Naive thymus-derived CD4-positive, alpha-beta T cell (primary cell): ENCODE results near the gene FSTL5. TPM values are rescaled to one million over a fixed set of nuclear protein-coding genes. Genes with fewer than 3 reads are reported as not detected.
A peak's percentile ranks its signal among the peaks of the same experiment; 100 is the strongest.

Source experiments
- ATAC-seq: fragments of 150-1000 bp; cut with Tn5 transposase; 2 replicates; pipeline ENCODE4 v1.10.0; 2021; ENCODE audit warnings: mild to moderate bottlenecking, moderate library complexity
- CTCF ChIA-PET: fragments of 350-600 bp; sonication (Branson Sonifier 250); formaldehyde crosslinking; loops from one replicate; lab custom pipeline; 2021; ENCODE audit warnings: antibody characterized with exemption; lab: Charles Lee
- POLR2A ChIA-PET: fragments of 350-600 bp; sonication (Branson Sonifier 250); formaldehyde crosslinking; loops from one replicate; lab custom pipeline; 2021; ENCODE audit warnings: antibody characterized with exemption, inconsistent platforms; lab: Charles Lee
- DNase-seq, 9 donors: peaks; one replicate each; pipeline versions ENCODE4 v3.0.0 to v3.0.0-alpha.2; 2020 to 2022; ENCODE audit warnings: mixed read lengths in 1 of 9
- H3K27ac ChIP-seq: one replicate; pipeline ENCODE4 v1.7.0; 2013; ENCODE audit warnings: mild to moderate bottlenecking, low read depth, low read length, moderate library complexity
- H3K27me3 ChIP-seq, 2 donors: one replicate each; pipeline ENCODE4 v1.7.0; 2013; ENCODE audit warnings: low read length in 2 of 2, mild to moderate bottlenecking in 2 of 2, moderate library complexity in 2 of 2; ENCODE audit not compliant: control insufficient read depth in 2 of 2, insufficient read depth in 2 of 2
- H3K36me3 ChIP-seq, 3 experiments: 1 replicate in 2 of 3; 2 replicates in 1 of 3; pipeline ENCODE4 v1.7.0; 2013; ENCODE audit warnings: low read length in 3 of 3, mild to moderate bottlenecking in 3 of 3, moderate library complexity in 1 of 3; ENCODE audit not compliant: insufficient read depth in 3 of 3, control insufficient read depth in 2 of 3
- H3K4me1 ChIP-seq, 2 donors: one replicate each; pipeline ENCODE4 v1.7.0; 2013; ENCODE audit warnings: low read length in 2 of 2, mild to moderate bottlenecking in 2 of 2, moderate library complexity in 1 of 2; ENCODE audit not compliant: control insufficient read depth in 2 of 2, insufficient read depth in 2 of 2
- H3K4me3 ChIP-seq: 2 replicates; pipeline ENCODE4 v1.7.0; 2013; ENCODE audit warnings: mild to moderate bottlenecking, low read length
- H3K9me3 ChIP-seq, 3 experiments: 1 replicate in 2 of 3; 2 replicates in 1 of 3; pipeline ENCODE4 v1.7.0; 2013; ENCODE audit warnings: low read length in 3 of 3; ENCODE audit not compliant: control insufficient read depth in 2 of 3
- H3K27ac Mint-ChIP-seq, 9 donors: one replicate each; pipeline ENCODE4 v1.8.0; 2020 to 2022; ENCODE audit warnings: mixed read lengths in 9 of 9, mild to moderate bottlenecking in 8 of 9, moderate library complexity in 5 of 9, inconsistent platforms in 2 of 9
- H3K27me3 Mint-ChIP-seq, 5 donors: one replicate each; pipeline ENCODE4 v1.8.0; 2021 to 2022; ENCODE audit warnings: mixed read lengths in 5 of 5, mild to moderate bottlenecking in 1 of 5
- H3K36me3 Mint-ChIP-seq, 5 donors: one replicate each; pipeline ENCODE4 v1.8.0; 2020 to 2022; ENCODE audit warnings: mixed read lengths in 5 of 5, mild to moderate bottlenecking in 3 of 5, inconsistent platforms in 1 of 5
- H3K4me1 Mint-ChIP-seq, 7 donors: one replicate each; pipeline ENCODE4 v1.8.0; 2020 to 2022; ENCODE audit warnings: mixed read lengths in 7 of 7, mild to moderate bottlenecking in 3 of 7, inconsistent platforms in 1 of 7
- H3K4me3 Mint-ChIP-seq, 10 donors: one replicate each; pipeline ENCODE4 v1.8.0; 2020 to 2022; ENCODE audit warnings: mild to moderate bottlenecking in 10 of 10, mixed read lengths in 10 of 10, moderate library complexity in 6 of 10, inconsistent platforms in 2 of 10
- H3K9me3 Mint-ChIP-seq, 11 donors: one replicate each; pipeline ENCODE4 v1.8.0; 2020 to 2022; ENCODE audit warnings: mixed read lengths in 11 of 11, mild to moderate bottlenecking in 4 of 11, inconsistent platforms in 1 of 11, moderate library complexity in 1 of 11
- intact Hi-C, 2 donors: fragments of 100-400 bp; cut with micrococcal nuclease; formaldehyde crosslinking; loops; one replicate each; pipeline ENCODE4 v1.15.1; 2023
- polyA plus RNA-seq, 2 donors: library from polyadenylated mRNA; unstranded; fragments of 300-500 nt; fragmentation: Illumina TruSeq; gene quantifications; one replicate each; pipeline ENCODE4 v1.2.3, GENCODE V29; 2021
- total RNA-seq, 6 experiments: library from RNA in 5 of 6; stranded (reverse) in 5 of 6; gene quantifications; 1 replicate in 5 of 6; 2 replicates in 1 of 6; pipeline ENCODE4 v1.2.3 and lab custom pipeline; 2021 to 2026

FSTL5 gene
- total and polyA plus RNA-seq, 7 experiments from 2014 or later: not detected

- H3K4me3 ChIP-seq: no peak overlapping the region
- H3K36me3 Mint-ChIP-seq: no peaks in the 10 kb centered on the region
- no peak overlapping the region for H3K4me3 Mint-ChIP-seq
- no peaks in the 10 kb centered on the region for H3K27me3 ChIP-seq
- ChIA-PET CTCF (no interaction called here), POLR2A (no interaction called here)
- H3K9me3 ChIP-seq: no peaks in the 10 kb centered on the region
- no peaks in the 10 kb centered on the region for H3K36me3 ChIP-seq
- no peak overlapping the region for H3K27ac Mint-ChIP-seq
- ATAC-seq: no peak
- intact Hi-C loops: no loop called here
- H3K27ac ChIP-seq: no peak overlapping the region
- H3K9me3 Mint-ChIP-seq: peaks cover 0 to 30% (median 4%) of the 10 kb centered on the region in 11 donors
- no peaks in the 10 kb centered on the region for H3K4me1 Mint-ChIP-seq
- DNase-seq: no peak
- no peaks in the 10 kb centered on the region for H3K4me1 ChIP-seq
- H3K27me3 Mint-ChIP-seq: no peaks in the 10 kb centered on the region
Measured at GRCh38 chr4:161585011-161585410, 578.8 kb downstream of the FSTL5 start.

DNA sequence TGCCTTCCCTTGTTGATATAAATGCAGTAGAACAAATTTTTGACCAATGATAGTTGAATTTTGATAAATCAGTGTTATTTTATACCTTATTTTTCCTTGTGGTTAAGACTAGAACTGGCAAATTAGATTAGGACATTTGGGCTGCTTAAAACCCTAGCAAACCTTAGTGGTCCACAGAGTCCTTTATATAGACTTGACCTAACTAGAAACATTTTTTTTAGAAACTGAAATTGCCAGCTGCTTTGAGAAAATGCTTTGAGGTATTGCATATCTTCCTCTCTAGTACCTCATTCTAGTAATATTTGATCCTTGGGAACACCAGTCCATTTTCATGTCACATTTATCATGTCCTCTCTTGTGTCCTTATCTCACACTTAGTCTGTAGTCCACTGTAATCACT, 580.3 kb downstream of the FSTL5 start:
- no peak for DNase-seq
- peaks cover 0 to 24% (median 4%) of the 10 kb centered on the region in 11 donors for H3K9me3 Mint-ChIP-seq
- Histone ChIP-seq H3K27ac (no peak overlapping the region), H3K27me3 (no peaks in the 10 kb centered on the region), H3K9me3 (no peaks in the 10 kb centered on the region), H3K36me3 (no peaks in the 10 kb centered on the region), H3K4me3 (no peak overlapping the region), H3K4me1 (no peaks in the 10 kb centered on the region)
- CTCF ChIA-PET: no interaction called here
- ATAC-seq: no peak
- intact Hi-C loops: no loop called here
- no peak overlapping the region for H3K4me3 Mint-ChIP-seq
- POLR2A ChIA-PET: no interaction called here
- H3K36me3 Mint-ChIP-seq: no peaks in the 10 kb centered on the region
- H3K4me1 Mint-ChIP-seq: no peaks in the 10 kb centered on the region
- no peak overlapping the region for H3K27ac Mint-ChIP-seq
- no peaks in the 10 kb centered on the region for H3K27me3 Mint-ChIP-seq

- ChIA-PET POLR2A (no interaction called here), CTCF (no interaction called here)
- Mint-ChIP-seq H3K27ac (no peak overlapping the region), H3K9me3 (peaks cover 0 to 26% (median 8%) of the 10 kb centered on the region in 11 donors), H3K36me3 (no peaks in the 10 kb centered on the region), H3K4me1 (no peaks in the 10 kb centered on the region), H3K27me3 (no peaks in the 10 kb centered on the region), H3K4me3 (no peak overlapping the region)
- H3K4me3 ChIP-seq: no peak overlapping the region
- no peak for DNase-seq
- intact Hi-C loops: no loop called here
- no peak overlapping the region for H3K27ac ChIP-seq
- no peaks in the 10 kb centered on the region for H3K36me3 ChIP-seq
- no peaks in the 10 kb centered on the region for H3K9me3 ChIP-seq
- ATAC-seq: peak; percentile 31
- H3K27me3 ChIP-seq: no peaks in the 10 kb centered on the region
- H3K4me1 ChIP-seq: no peaks in the 10 kb centered on the region
Measured at GRCh38 chr4:161581262-161582230, 582.3 kb downstream of the FSTL5 start.

- intact Hi-C loops: no loop called here
- no peak for ATAC-seq
Measured at GRCh38 chr4:161577579-161578301, 586.1 kb downstream of the FSTL5 start.

DNA sequence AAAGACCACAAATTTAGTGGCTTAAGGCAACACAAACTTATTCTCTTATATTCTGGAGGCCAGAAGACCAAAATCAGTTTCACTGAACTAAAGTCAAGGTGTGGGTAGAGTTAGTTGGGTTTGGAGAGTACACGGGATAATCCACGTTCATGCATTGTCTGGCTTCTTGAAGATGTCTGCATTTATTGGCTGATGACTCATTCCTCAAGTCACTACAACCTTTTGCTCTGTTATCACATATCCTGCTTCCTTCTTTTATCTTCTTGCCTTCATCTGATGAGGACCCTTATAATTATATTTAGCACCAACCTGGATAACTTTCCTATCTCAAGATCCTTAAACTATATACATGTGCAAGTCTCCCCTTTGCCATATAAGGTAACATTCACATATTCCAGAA, 590.0 kb downstream of the FSTL5 start:
- POLR2A ChIA-PET: no interaction called here
- Histone ChIP-seq H3K9me3 (no peaks in the 10 kb centered on the region), H3K4me3 (no peak overlapping the region), H3K36me3 (no peaks in the 10 kb centered on the region), H3K27me3 (no peaks in the 10 kb centered on the region), H3K4me1 (no peaks in the 10 kb centered on the region), H3K27ac (no peak overlapping the region)
- H3K9me3 Mint-ChIP-seq: peaks cover 0 to 22% (median 10%) of the 10 kb centered on the region in 11 donors
- no peak for DNase-seq
- intact Hi-C loops: no loop called here
- ATAC-seq: no peak
- H3K27ac Mint-ChIP-seq: no peak overlapping the region
- H3K27me3 Mint-ChIP-seq: no peaks in the 10 kb centered on the region
- no peak overlapping the region for H3K4me3 Mint-ChIP-seq
- H3K36me3 Mint-ChIP-seq: no peaks in the 10 kb centered on the region
- peaks cover 0 to 1% (median 0%) of the 10 kb centered on the region in 7 donors for H3K4me1 Mint-ChIP-seq
- CTCF ChIA-PET: no interaction called here

More at GRCh38 chr4:161577579-161578301, 586.1 kb downstream of the FSTL5 start:
- POLR2A ChIA-PET: no interaction called here
- Histone ChIP-seq H3K4me3 (no peak overlapping the region), H3K36me3 (no peaks in the 10 kb centered on the region), H3K9me3 (no peaks in the 10 kb centered on the region), H3K4me1 (no peaks in the 10 kb centered on the region), H3K27me3 (no peaks in the 10 kb centered on the region), H3K27ac (no peak overlapping the region)
- H3K27me3 Mint-ChIP-seq: no peaks in the 10 kb centered on the region
- H3K4me3 Mint-ChIP-seq: no peak overlapping the region
- H3K36me3 Mint-ChIP-seq: no peaks in the 10 kb centered on the region
- no peaks in the 10 kb centered on the region for H3K4me1 Mint-ChIP-seq
- H3K27ac Mint-ChIP-seq: no peak overlapping the region
- no peak for DNase-seq
- H3K9me3 Mint-ChIP-seq: peaks cover 1 to 14% (median 9%) of the 10 kb centered on the region in 11 donors
- CTCF ChIA-PET: no interaction called here

DNA sequence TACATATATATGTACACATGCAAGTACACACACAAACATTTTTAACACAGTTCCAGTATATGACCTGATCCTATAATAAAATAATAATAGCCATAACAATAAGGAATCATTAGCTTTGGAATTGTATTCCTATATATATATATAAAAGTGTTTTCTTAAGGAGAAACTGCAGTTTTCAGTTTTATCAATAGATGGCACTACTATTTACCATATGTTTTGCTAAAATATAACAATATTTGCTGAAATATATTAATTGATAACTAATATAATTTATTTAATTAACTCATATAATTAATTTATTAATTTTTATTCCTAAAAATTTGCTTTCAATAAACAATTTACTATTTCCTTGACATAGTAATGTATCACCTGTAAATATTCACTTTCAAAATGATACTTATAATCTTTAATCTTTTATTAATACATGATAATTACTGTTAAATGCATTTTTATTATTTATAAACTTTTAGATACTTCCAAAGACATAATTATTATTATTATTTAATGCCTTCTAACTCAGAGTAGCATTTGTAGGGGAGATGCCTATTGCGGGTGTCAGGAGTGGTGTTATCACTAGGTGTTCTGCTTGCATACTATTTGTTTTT, 599.5 kb downstream of the FSTL5 start:
- H3K27ac Mint-ChIP-seq: no peak overlapping the region
- no peak for DNase-seq
- no peaks in the 10 kb centered on the region for H3K27me3 Mint-ChIP-seq
- no peaks in the 10 kb centered on the region for H3K4me1 Mint-ChIP-seq
- intact Hi-C loops: no loop called here
- H3K4me3 ChIP-seq: no peak overlapping the region
- no peak for ATAC-seq
- no peaks in the 10 kb centered on the region for H3K36me3 Mint-ChIP-seq
- H3K27ac ChIP-seq: no peak overlapping the region
- H3K9me3 ChIP-seq: no peaks in the 10 kb centered on the region
- no peak overlapping the region for H3K4me3 Mint-ChIP-seq
- H3K36me3 ChIP-seq: no peaks in the 10 kb centered on the region
- H3K9me3 Mint-ChIP-seq: peaks cover 0 to 21% (median 3%) of the 10 kb centered on the region in 11 donors
- no peaks in the 10 kb centered on the region for H3K27me3 ChIP-seq
- no peaks in the 10 kb centered on the region for H3K4me1 ChIP-seq
- POLR2A ChIA-PET: no interaction called here
- CTCF ChIA-PET: no interaction called here
